Tibial nerve (tissue), 4 donors: ENCODE measurements around the gene GABPB1.

ENCODE experiments used
- EP300 ChIP-seq, 2 donors: sonication (generic); formaldehyde crosslinking; IDR thresholded peaks; one replicate each; pipeline ENCODE4 v1.6.1; 2017; ENCODE audit warnings: antibody characterized with exemption in 2 of 2, mild to moderate bottlenecking in 1 of 2
- POLR2A ChIP-seq, 2 donors: fragments of 450-650 bp; IDR thresholded peaks; one replicate each; pipeline ENCODE4 v1.6.1; 2017; ENCODE audit warnings: antibody characterized with exemption in 2 of 2, mild to moderate bottlenecking in 2 of 2, moderate library complexity in 2 of 2
- TF ChIP-seq, protein P1 (sequence below), 5 experiments: fragments of 200-600 bp in 3 of 5; fragments of 450-650 bp in 2 of 5; sonication (generic) in 3 of 5; IDR thresholded peaks; one replicate each; pipeline ENCODE4 v1.5.1; 2016 to 2019; ENCODE audit warnings: antibody characterized with exemption in 5 of 5, mild to moderate bottlenecking in 3 of 5, moderate library complexity in 2 of 5

- TF ChIP-seq, protein P1, sequence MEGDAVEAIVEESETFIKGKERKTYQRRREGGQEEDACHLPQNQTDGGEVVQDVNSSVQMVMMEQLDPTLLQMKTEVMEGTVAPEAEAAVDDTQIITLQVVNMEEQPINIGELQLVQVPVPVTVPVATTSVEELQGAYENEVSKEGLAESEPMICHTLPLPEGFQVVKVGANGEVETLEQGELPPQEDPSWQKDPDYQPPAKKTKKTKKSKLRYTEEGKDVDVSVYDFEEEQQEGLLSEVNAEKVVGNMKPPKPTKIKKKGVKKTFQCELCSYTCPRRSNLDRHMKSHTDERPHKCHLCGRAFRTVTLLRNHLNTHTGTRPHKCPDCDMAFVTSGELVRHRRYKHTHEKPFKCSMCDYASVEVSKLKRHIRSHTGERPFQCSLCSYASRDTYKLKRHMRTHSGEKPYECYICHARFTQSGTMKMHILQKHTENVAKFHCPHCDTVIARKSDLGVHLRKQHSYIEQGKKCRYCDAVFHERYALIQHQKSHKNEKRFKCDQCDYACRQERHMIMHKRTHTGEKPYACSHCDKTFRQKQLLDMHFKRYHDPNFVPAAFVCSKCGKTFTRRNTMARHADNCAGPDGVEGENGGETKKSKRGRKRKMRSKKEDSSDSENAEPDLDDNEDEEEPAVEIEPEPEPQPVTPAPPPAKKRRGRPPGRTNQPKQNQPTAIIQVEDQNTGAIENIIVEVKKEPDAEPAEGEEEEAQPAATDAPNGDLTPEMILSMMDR (IDR thresholded peaks at IDR 0.05) = no peak
- no peak for TF ChIP-seq POLR2A (IDR thresholded peaks at IDR 0.05)
- no peak for TF ChIP-seq EP300 (IDR thresholded peaks at IDR 0.05)
Measured at GRCh38 chr15:50287324-50288116, 67.5 kb downstream of the GABPB1 start.
